HG03442 (cell line): Measurements from ENCODE around the gene ZNF628.

Experiments
- ATAC-seq: cut with Tn5 transposase; IDR thresholded peaks from one replicate; pipeline ENCODE4 v1.9.1; 2021; ENCODE audit warnings: mild to moderate bottlenecking, moderate library complexity; ENCODE audit not compliant: unreplicated experiment

The ZNF628 gene

GRCh38 chr19:55464662-55465054 is 11.8 kb upstream of the ZNF628 start, which contains the start of gene C19orf85:
Gene C19orf85, minus strand, starts transcription at chr19:55464751. Its CDS starts 197 bp downstream, at chr19:55464554.
- no peak for ATAC-seq

- ATAC-seq = no peak
These were observed 10.8 kb upstream of the ZNF628 start for GRCh38 chr19:55465460-55466240.

GRCh38 chr19:55466241-55466614 is 10.2 kb upstream of the ZNF628 start:
- ATAC-seq = no peak

- ATAC-seq = no peak
These were observed 9.0 kb upstream of the ZNF628 start for GRCh38 chr19:55467236-55468053.

- no peak for ATAC-seq
These were observed 8.4 kb upstream of the ZNF628 start for GRCh38 chr19:55468054-55468393.

- no peak for ATAC-seq
These were observed 5.2 kb upstream of the ZNF628 start for GRCh38 chr19:55471266-55471665.

GRCh38 chr19:55472463-55472862 is 4.0 kb upstream of the ZNF628 start:
- ATAC-seq = no peak

- ATAC-seq = no peak
These were observed 3.0 kb upstream of the ZNF628 start for GRCh38 chr19:55473225-55474012.

GRCh38 chr19:55474269-55475265 is 1.9 kb upstream of the ZNF628 start:
- no peak for ATAC-seq

GRCh38 chr19:55477905-55478304 is 1.5 kb downstream of the ZNF628 start:
- no peak for ATAC-seq

GRCh38 chr19:55478364-55478763 is 1.9 kb downstream of the ZNF628 start:
- ATAC-seq = no peak

GRCh38 chr19:55479045-55479444 is 2.6 kb downstream of the ZNF628 start:
- no peak for ATAC-seq

GRCh38 chr19:55479451-55480230 is 3.2 kb downstream of the ZNF628 start:
- ATAC-seq = no peak

GRCh38 chr19:55481148-55481793 is 4.9 kb downstream of the ZNF628 start:
- ATAC-seq = no peak

GRCh38 chr19:55481794-55482155 is 5.4 kb downstream of the ZNF628 start:
- no peak for ATAC-seq

- ATAC-seq = no peak
These were observed 5.9 kb downstream of the ZNF628 start for GRCh38 chr19:55482156-55482961.

- no peak for ATAC-seq
These were observed 6.7 kb downstream of the ZNF628 start for GRCh38 chr19:55482967-55483705.
